ENCODE measurements around the gene SPRR4.

The SPRR4 gene

DNA sequence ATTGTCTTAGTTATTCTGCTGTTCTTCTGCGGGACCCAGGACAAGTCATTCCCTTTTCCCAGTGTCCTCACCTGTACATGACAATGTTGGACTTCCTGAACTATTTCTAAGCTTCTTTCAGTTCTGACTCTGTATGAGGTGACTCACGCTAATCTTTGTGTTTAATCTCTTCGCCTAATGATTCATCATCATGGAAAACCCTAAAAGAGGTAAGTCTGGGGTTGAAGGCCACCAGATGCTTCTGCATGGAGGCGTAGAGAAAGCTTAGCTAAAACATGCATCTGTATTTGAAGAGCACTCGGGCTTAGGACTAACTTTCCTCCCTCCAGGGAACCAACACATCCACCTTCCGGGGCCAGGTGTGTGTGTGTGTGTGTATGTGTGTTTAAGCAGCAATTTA lies 16.0 kb upstream of the SPRR4 start:
- DNase-seq (ENCODE audit: insufficient read length, low spot score) (no peak), FAIRE-seq (no peak)
- TF ChIP-seq, protein P1, sequence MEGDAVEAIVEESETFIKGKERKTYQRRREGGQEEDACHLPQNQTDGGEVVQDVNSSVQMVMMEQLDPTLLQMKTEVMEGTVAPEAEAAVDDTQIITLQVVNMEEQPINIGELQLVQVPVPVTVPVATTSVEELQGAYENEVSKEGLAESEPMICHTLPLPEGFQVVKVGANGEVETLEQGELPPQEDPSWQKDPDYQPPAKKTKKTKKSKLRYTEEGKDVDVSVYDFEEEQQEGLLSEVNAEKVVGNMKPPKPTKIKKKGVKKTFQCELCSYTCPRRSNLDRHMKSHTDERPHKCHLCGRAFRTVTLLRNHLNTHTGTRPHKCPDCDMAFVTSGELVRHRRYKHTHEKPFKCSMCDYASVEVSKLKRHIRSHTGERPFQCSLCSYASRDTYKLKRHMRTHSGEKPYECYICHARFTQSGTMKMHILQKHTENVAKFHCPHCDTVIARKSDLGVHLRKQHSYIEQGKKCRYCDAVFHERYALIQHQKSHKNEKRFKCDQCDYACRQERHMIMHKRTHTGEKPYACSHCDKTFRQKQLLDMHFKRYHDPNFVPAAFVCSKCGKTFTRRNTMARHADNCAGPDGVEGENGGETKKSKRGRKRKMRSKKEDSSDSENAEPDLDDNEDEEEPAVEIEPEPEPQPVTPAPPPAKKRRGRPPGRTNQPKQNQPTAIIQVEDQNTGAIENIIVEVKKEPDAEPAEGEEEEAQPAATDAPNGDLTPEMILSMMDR (IDR thresholded peaks at IDR 0.05; ENCODE audit: insufficient read depth, missing control alignments), result no peak

DNA sequence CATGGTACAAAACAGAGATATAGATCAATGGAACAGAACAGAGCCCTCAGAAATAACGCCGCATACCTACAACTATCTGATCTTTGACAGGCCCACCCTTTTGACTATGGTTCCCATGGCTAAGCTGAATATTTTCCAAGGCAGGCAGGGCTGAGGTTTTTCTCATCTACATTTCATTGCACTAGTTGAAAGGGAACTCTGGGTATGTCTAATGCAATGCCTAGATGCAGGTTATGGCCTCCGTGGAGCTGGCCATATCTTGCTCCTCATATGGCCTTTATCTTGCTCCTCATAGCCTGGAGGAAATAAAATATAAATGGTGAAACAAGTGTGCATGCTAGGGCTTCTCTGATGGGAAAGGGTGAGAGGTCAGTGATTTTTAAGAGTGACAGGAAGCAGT lies 12.9 kb upstream of the SPRR4 start:
- no peak for FAIRE-seq
- TF ChIP-seq, protein P1 (IDR thresholded peaks at IDR 0.05; ENCODE audit: insufficient read depth, missing control alignments), result no peak
- DNase-seq (ENCODE audit: insufficient read length, low spot score), result no peak

DNA sequence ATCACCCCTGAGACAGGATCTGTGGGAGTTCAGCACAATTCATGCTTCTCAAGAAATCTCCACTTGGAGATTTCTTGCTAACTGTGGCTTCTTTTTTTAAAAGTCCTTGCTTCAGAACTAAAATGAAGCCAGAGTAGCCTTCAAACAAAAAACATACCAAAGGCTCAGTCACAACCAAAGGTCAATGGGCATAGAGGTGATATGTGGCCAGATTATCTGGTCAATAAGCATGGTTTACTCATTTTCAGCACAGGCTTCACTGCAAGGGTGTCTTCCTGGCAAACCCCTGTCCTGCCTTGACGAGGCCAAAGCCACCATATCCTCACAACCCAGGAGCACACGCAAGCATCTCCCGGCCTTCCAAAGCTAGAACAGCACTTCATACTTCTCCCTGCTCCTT lies 11.2 kb upstream of the SPRR4 start:
- TF ChIP-seq, protein P1 (IDR thresholded peaks at IDR 0.05; ENCODE audit: insufficient read depth, missing control alignments), result no peak
- DNase-seq (ENCODE audit: insufficient read length, low spot score) (no peak), FAIRE-seq (no peak)

DNA sequence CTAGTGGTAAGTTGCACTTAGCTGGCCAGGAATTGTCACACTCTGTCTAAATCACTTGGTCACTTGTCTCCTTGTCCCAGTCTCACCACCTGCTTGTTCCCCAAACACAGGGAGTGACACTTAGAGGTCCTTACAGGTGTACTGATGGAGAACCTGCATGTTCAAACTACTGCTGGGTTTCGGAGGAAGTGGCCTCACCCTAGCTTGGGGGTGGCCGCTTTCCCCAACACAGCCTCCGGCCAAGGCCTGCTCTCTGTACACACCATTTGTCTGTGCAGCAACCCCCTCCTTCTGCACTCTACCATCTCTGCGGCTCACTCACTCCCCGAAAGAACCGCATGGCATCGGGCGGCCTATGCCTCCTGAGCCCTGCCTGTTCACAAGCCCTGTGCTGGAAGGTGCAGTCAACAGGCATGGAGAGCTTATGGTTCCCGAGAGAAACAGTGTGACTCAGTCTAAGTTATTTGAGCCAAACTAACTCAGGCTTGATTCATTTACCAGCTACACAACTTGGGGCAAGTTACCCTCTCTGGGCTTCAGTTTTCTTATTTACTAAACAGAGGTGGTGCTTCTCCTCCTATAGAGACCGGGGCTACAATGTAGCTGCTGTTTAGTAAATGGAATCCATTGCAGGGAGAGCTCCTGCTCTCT lies 10.5 kb upstream of the SPRR4 start:
- no peak for FAIRE-seq
- DNase-seq (ENCODE audit: insufficient read length, low spot score), result no peak

DNA sequence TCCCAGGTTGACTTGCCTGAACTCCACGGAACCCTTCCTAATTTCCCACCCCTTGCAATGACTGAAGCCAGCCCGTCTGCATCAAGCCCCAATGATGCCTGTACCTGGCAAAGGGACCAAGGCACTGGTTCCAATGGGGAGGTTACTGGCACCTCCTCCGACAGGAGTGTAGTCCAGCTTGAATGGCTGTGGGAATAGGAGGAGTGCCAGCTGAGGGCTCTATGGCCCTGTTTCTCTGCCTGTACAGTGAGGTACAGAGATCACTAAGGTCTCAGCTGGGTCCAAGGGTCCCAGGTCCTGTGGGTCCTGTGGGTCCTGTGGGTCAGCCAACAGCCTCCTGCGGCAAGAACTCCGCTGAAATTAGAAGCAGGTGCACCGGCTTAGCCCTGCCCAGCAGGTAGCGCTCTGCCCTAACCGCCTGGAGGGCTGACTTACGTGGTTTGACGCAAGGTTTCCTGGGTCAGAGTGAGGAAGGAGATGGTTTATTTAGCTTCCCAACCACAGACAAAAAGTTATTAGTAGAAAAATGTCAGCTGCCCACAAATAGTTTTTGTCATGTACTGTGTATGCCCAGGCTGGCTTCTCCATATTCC lies 9.9 kb upstream of the SPRR4 start:
- TF ChIP-seq, protein P1 (IDR thresholded peaks at IDR 0.05; ENCODE audit: insufficient read depth, missing control alignments), result no peak
- FAIRE-seq (no peak), DNase-seq (ENCODE audit: insufficient read length, low spot score) (no peak)

More for the DNA sequence above, 10.5 kb upstream of the SPRR4 start:
- TF ChIP-seq, protein P1 (IDR thresholded peaks at IDR 0.05; ENCODE audit: insufficient read depth, missing control alignments), result no peak

DNA sequence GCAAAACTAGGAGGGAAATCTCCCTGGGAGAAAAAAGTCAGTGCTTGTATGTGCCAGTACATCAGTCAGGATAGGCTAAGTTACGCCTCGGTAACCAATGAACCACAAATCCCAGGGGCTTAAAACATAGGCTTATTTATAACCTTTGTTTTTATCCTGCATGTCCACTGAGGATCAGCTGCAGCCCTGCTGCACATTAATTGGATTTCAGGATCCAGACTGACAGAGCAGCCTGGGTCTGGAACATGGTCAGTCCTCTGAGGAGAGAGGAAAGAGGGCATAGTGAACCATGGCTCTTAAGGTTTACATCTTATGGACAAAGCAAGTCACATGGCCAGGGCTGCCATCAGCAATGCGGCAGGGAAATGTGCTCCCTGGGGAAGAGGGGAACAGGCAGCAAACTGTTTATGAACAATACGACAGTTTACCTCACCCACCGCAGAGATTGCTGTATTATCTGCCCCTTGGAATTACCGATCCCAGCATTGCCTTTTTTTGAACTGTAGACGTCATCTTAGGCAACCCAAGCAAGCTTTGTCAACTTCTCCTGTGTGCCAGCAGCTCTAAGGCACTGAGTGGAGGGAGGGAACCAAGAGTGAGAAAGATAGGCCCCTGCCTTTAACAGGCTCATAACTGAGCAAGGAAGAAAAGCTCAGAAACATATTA lies 9.1 kb upstream of the SPRR4 start:
- TF ChIP-seq, protein P1 (IDR thresholded peaks at IDR 0.05; ENCODE audit: insufficient read depth, missing control alignments), result no peak
- DNase-seq (ENCODE audit: insufficient read length, low spot score) (no peak), FAIRE-seq (no peak)
